Measurements from ENCODE around the gene API5.

- TF ChIP-seq POLR2A (IDR thresholded peaks at IDR 0.05) (no peak), CTCF (IDR thresholded peaks at IDR 0.05) (peak; percentile 14 to 66 (median 63))
Observed at GRCh38 chr11:43282607-43283440, 29.0 kb upstream of the API5 start.

Data from vagina (tissue), 2 donors.